GM12891 (cell line): ENCODE data around the gene RABAC1.

Experiments
- POLR2A ChIP-seq: IDR thresholded peaks from 2 replicates; pipeline ENCODE4 v1.6.1; 2011; ENCODE audit warnings: low read depth, low read length, control low read depth
- TAF1 ChIP-seq: IDR thresholded peaks from 2 replicates; pipeline ENCODE4 v1.6.1; 2011; ENCODE audit warnings: low read depth, low read length, control low read depth

- TF ChIP-seq TAF1, result no peak
- no peak for TF ChIP-seq POLR2A
Measured at GRCh38 chr19:41971363-41971762, 12.2 kb upstream of the RABAC1 start.
